Smooth muscle cell of trachea (primary cell): ENCODE data around the gene TMEM218. TPM values are rescaled to one million over a fixed set of nuclear protein-coding genes. Genes with fewer than 3 reads are reported as not detected.

Experiments
- total RNA-seq: library from RNA; depleted of rRNA; stranded (reverse); fragments of >200 nt; gene quantifications from 2 replicates; pipeline ENCODE4 v1.2.1, GENCODE V29; 2014

TMEM218 gene
- 30.8 and 31.3 TPM in 2 replicates for total RNA-seq

DNA sequence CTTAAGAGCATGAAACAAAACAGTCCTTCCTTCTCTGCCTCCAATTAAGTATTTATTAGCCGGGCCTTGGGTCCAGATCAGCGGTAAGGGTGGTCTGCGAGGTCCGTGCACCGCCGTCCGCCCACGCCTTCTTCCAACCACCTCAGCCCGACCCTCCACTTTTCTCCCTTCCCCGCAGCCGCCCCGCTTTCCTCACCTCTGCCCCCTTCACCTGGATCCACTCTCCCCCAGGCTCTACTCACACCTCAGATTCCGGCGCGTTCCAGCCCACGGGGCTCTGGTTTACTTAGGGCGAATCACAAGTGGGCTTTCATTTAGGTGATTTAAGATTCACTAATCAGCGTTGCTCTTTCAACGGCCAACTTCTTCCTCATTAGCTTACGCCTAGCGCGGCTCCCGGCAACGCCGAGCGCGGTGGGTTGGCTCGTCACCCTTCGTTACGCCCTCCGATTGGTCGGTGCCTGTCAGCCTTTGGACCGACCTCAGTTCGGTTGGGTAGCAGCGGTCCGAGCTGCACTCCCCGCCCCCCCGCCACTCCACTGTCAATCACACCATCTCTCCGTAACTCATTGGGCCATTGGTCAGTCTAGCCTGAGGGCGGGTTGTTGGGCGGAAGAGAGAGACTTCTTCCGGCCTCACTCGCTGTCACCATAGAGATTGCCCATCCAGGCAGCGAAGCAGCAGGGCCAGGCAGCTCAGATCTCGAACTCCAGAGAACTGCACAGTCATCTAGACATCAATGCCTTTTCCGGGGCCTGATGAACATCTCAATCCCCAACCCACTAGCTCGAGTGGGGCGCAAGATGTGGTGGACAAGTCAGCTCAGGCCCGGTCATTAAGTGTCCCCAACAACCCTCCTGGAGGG, at the start of gene TMEM218:
Gene TMEM218, minus strand, starts transcription at position 284 of the 865 bp plus-strand sequence. CDS start 9,385 bp downstream, outside the sequence.

DNA sequence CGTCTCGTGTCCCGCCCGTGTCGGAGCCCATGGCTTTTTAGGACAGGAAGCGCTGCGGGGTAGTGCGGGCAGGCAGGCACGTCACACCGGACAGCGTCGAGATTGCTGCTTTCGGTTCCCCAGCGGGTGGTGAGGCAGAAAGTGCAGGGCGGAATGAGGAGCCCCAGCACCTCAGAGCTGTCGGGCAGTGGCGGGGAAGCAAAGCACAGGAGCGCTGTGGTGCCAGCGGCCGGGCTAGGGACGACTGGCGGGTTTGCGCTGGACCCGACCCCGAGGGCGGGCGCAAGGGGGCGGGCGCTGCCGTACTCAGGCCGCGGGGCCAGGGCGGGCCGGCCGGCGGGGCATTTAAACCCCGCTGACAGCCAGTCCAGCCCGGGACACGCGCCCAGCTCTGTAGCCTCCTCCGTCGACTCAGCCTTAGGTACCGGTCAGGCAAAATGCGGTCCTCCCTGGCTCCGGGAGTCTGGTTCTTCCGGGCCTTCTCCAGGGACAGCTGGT, 48.4 kb downstream of the TMEM218 start, which contains the start of gene SLC37A2:
Gene SLC37A2, plus strand, starts transcription at position 375 of the 498 bp plus-strand sequence. Its CDS starts 63 bp downstream, at position 438.

Other genes starting within 250 kb of the TMEM218 start
- 9.0 and 19.0 TPM in 2 replicates for gene ROBO3, start 246.2 kb downstream of the TMEM218 start, total RNA-seq
- gene ROBO4, start 213.8 kb downstream of the TMEM218 start, total RNA-seq: 1.3 and 2.0 TPM in 2 replicates
- gene HEPN1, start 192.4 kb downstream of the TMEM218 start, total RNA-seq: not detected in 2 replicates
- not detected in 2 replicates for gene HEPACAM, start 175.6 kb downstream of the TMEM218 start, total RNA-seq
- 0.83 and 3.6 TPM in 2 replicates for gene CCDC15, start 157.4 kb downstream of the TMEM218 start, total RNA-seq
- gene SLC37A2, start 48.3 kb downstream of the TMEM218 start, total RNA-seq: 1.5 and 2.0 TPM in 2 replicates
- 0.73 and 0.83 TPM in 2 replicates for gene PKNOX2, start 53.1 kb upstream of the TMEM218 start, total RNA-seq